Measurements from ENCODE around the gene GALNT2. TPM values are rescaled to one million over a fixed set of nuclear protein-coding genes. Genes with fewer than 3 reads are reported as not detected.

Gene GALNT2
- total RNA-seq, 1 experiment from 2014 or later: 114 TPM

GRCh38 chr1:230199034-230199433 is 132.0 kb downstream of the GALNT2 start:
- Mint-ChIP-seq H3K36me3 (ENCODE audit: insufficient read depth, unreplicated experiment) (peaks cover 16% of the 10 kb centered on the region), H3K27me3 (ENCODE audit: insufficient read depth, unreplicated experiment) (no peaks in the 10 kb centered on the region), H3K4me3 (ENCODE audit: unreplicated experiment) (no peak overlapping the region), H3K9me3 (ENCODE audit: unreplicated experiment) (no peaks in the 10 kb centered on the region), H3K4me1 (ENCODE audit: insufficient read depth, unreplicated experiment) (peaks cover 12% of the 10 kb centered on the region), H3K27ac (ENCODE audit: low read depth, unreplicated experiment) (no peak overlapping the region)
- no peak for DNase-seq (ENCODE audit: unreplicated experiment)
- intact Hi-C loops (cut with micrococcal nuclease): no loop called here
- BruUV-seq (replicated peaks): no TSS peak
- CTCF ChIA-PET: interaction anchor here (0.6 to 0.8 kb wide), 2 partner anchors 113 to 1497 kb away, joined by 3 read pairs; no protein-coding TSS in a partner anchor
- no peak for TF ChIP-seq CTCF (IDR thresholded peaks at IDR 0.05; ENCODE audit: unreplicated experiment)
- POLR2A ChIA-PET: interaction anchor here (0.7 to 1.3 kb wide), 3 partner anchors 23 to 41 kb away, joined by 3 read pairs; no protein-coding TSS in a partner anchor

- H3K9me3 Mint-ChIP-seq (ENCODE audit: unreplicated experiment): no peaks in the 10 kb centered on the region
- CTCF ChIA-PET: no interaction called here
- H3K36me3 Mint-ChIP-seq (ENCODE audit: insufficient read depth, unreplicated experiment): peaks cover 18% of the 10 kb centered on the region
- TF ChIP-seq CTCF (IDR thresholded peaks at IDR 0.05; ENCODE audit: unreplicated experiment): no peak
- POLR2A ChIA-PET: interaction anchor here (0.7 to 1.3 kb wide), 3 partner anchors 23 to 42 kb away, joined by 3 read pairs; no protein-coding TSS in a partner anchor
- intact Hi-C loops (cut with micrococcal nuclease): no loop called here
- H3K4me3 Mint-ChIP-seq (ENCODE audit: unreplicated experiment): no peak overlapping the region
- no peak overlapping the region for H3K27ac Mint-ChIP-seq (ENCODE audit: low read depth, unreplicated experiment)
- H3K27me3 Mint-ChIP-seq (ENCODE audit: insufficient read depth, unreplicated experiment): no peaks in the 10 kb centered on the region
- DNase-seq (ENCODE audit: unreplicated experiment): no peak
- no TSS peak for BruUV-seq (replicated peaks)
- peaks cover 12% of the 10 kb centered on the region for H3K4me1 Mint-ChIP-seq (ENCODE audit: insufficient read depth, unreplicated experiment)
Observed at GRCh38 chr1:230199554-230199953, 132.5 kb downstream of the GALNT2 start.

GRCh38 chr1:230200276-230200675 is 133.2 kb downstream of the GALNT2 start:
- DNase-seq (ENCODE audit: unreplicated experiment): no peak
- H3K27ac Mint-ChIP-seq (ENCODE audit: low read depth, unreplicated experiment): no peak overlapping the region
- BruUV-seq (replicated peaks): no TSS peak
- TF ChIP-seq CTCF (IDR thresholded peaks at IDR 0.05; ENCODE audit: unreplicated experiment): no peak
- CTCF ChIA-PET: interaction anchor here (0.7 kb wide), 1 partner anchor 80 kb away, joined by 3 read pairs; no protein-coding TSS in a partner anchor
- H3K36me3 Mint-ChIP-seq (ENCODE audit: insufficient read depth, unreplicated experiment): peaks cover 21% of the 10 kb centered on the region
- intact Hi-C loops (cut with micrococcal nuclease): no loop called here
- H3K4me3 Mint-ChIP-seq (ENCODE audit: unreplicated experiment): no peak overlapping the region
- H3K9me3 Mint-ChIP-seq (ENCODE audit: unreplicated experiment): no peaks in the 10 kb centered on the region
- POLR2A ChIA-PET: no interaction called here
- peaks cover 11% of the 10 kb centered on the region for H3K4me1 Mint-ChIP-seq (ENCODE audit: insufficient read depth, unreplicated experiment)
- no peaks in the 10 kb centered on the region for H3K27me3 Mint-ChIP-seq (ENCODE audit: insufficient read depth, unreplicated experiment)

GRCh38 chr1:230201445-230201844 is 134.4 kb downstream of the GALNT2 start:
- BruUV-seq (replicated peaks): no TSS peak

More at GRCh38 chr1:230201445-230201844, 134.4 kb downstream of the GALNT2 start:
- Mint-ChIP-seq H3K27me3 (ENCODE audit: insufficient read depth, unreplicated experiment) (no peaks in the 10 kb centered on the region), H3K9me3 (ENCODE audit: unreplicated experiment) (no peaks in the 10 kb centered on the region), H3K36me3 (ENCODE audit: insufficient read depth, unreplicated experiment) (peaks cover 27% of the 10 kb centered on the region), H3K4me1 (ENCODE audit: insufficient read depth, unreplicated experiment) (peaks cover 11% of the 10 kb centered on the region), H3K27ac (ENCODE audit: low read depth, unreplicated experiment) (no peak overlapping the region), H3K4me3 (ENCODE audit: unreplicated experiment) (no peak overlapping the region)
- ChIA-PET POLR2A (no interaction called here), CTCF (interaction anchor here (0.6 kb wide), 1 partner anchor 109 kb away, joined by 3 read pairs; no protein-coding TSS in a partner anchor)
- no peak for TF ChIP-seq CTCF (IDR thresholded peaks at IDR 0.05; ENCODE audit: unreplicated experiment)
- DNase-seq (ENCODE audit: unreplicated experiment): no peak
- intact Hi-C loops (cut with micrococcal nuclease): no loop called here
